SK-N-SH treated with all-trans-retinoic acid at 6 μM for 48 hours (cell line): ENCODE data around the gene SSMEM1.

Source experiments
- BACH2 ChIP-seq: fragments of 250-450 bp; sonication (Bioruptor Pico); IDR thresholded peaks from 2 replicates; pipeline ENCODE4 v1.9.0; 2021; ENCODE audit warnings: mild to moderate bottlenecking, borderline replicate concordance
- TF ChIP-seq, protein P1 (sequence below): fragments of 250-450 bp; sonication (Bioruptor Pico); IDR thresholded peaks from 2 replicates; pipeline ENCODE4 v1.5.1; 2020; ENCODE audit warnings: low read depth, mild to moderate bottlenecking, moderate library complexity

DNA sequence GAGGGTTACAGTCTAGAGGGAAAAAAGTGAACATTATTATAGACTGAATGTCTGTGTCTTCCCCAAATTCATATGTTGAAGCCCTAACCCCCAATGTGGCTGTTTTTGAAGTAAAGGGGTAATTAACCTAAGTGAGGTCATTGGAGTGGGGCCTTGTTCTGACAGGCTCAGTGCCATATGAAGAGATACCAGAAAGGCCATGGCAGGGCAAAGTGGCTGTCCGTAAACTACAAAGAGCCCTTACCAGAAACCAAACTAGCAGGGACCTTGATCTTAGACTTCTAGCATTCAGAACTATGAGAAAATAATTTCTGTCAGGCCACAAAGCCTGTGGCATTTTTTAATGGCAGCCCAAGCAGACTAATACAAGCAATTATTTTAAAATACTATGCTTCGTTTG, 11.2 kb upstream of the SSMEM1 start:
- TF ChIP-seq, protein P1, sequence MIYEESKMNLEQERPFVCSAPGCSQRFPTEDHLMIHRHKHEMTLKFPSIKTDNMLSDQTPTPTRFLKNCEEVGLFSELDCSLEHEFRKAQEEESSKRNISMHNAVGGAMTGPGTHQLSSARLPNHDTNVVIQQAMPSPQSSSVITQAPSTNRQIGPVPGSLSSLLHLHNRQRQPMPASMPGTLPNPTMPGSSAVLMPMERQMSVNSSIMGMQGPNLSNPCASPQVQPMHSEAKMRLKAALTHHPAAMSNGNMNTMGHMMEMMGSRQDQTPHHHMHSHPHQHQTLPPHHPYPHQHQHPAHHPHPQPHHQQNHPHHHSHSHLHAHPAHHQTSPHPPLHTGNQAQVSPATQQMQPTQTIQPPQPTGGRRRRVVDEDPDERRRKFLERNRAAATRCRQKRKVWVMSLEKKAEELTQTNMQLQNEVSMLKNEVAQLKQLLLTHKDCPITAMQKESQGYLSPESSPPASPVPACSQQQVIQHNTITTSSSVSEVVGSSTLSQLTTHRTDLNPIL (CRISPR knock-in tag), result no peak
- TF ChIP-seq BACH2 (CRISPR knock-in tag), result no peak
